ENCODE data around the gene COPS8. TPM values are rescaled to one million over a fixed set of nuclear protein-coding genes. Genes with fewer than 3 reads are reported as not detected.
A peak's percentile ranks its signal among the peaks of the same experiment; 100 is the strongest.

COPS8 gene
- total and polyA plus RNA-seq, 2 of the 4 experiments (the other 2 are of a cell fraction), result 47.0 to 64.9 TPM

DNA sequence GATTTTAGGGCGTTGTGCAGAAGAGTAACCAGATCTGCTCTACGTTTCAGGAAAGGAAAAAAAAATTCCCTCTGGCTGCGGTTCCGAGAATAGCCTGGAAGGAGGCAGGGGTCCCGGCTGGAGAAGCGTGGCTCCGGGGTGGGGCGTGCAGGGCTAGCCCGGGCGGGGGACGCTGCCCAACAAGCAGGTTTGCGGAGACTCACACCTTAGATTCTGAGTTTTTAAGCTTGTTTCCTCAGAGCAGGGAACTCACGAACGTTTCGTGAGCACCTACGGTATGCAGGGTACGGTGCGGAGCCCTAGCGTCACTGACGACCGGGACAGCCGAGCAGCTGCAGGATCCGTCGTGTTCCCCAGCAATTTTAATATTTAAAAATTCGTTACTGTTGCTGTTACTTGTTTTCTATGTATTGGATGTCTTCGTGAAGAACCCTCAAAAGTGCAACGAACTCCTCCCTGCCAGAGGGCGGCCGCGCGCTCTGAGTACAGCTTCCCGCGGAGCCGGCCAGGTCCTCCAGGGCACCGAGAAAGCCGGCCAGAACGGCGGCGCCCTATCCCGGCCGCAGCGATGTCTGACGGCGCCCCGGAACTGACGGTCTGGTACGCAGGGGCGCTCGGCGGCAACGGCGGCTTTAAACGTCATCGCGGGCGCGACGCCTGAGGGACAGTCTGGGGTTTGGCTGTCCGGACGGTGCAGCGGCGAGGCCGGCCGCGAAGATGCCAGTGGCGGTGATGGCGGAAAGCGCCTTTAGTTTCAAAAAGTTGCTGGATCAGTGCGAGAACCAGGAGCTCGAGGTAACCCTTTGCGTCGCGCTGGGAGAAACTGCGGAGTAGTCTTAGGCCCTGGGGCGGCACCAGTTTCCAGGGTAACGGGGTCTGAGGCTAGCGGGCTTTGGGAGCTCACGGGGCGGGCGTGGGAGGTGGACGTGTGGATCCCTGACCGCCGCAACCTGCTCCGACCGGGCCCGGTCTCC, at the start of gene COPS8 (continued):
- TF ChIP-seq, protein P1, sequence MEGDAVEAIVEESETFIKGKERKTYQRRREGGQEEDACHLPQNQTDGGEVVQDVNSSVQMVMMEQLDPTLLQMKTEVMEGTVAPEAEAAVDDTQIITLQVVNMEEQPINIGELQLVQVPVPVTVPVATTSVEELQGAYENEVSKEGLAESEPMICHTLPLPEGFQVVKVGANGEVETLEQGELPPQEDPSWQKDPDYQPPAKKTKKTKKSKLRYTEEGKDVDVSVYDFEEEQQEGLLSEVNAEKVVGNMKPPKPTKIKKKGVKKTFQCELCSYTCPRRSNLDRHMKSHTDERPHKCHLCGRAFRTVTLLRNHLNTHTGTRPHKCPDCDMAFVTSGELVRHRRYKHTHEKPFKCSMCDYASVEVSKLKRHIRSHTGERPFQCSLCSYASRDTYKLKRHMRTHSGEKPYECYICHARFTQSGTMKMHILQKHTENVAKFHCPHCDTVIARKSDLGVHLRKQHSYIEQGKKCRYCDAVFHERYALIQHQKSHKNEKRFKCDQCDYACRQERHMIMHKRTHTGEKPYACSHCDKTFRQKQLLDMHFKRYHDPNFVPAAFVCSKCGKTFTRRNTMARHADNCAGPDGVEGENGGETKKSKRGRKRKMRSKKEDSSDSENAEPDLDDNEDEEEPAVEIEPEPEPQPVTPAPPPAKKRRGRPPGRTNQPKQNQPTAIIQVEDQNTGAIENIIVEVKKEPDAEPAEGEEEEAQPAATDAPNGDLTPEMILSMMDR (conservative IDR thresholded peaks at IDR 0.05; ENCODE audit: low read depth, low read length), result peak; percentile 26
- TF ChIP-seq MAZ (IDR thresholded peaks at IDR 0.05; ENCODE audit: borderline replicate concordance, low read depth, low read length) (peak; percentile 83), MXI1 (IDR thresholded peaks at IDR 0.05; ENCODE audit: borderline replicate concordance, low read depth, low read length) (peak; percentile 81; the same call in 1 of the 2 replicates), RAD21 (IDR thresholded peaks at IDR 0.05; ENCODE audit: low read length) (no peak; the same call in 1 of the 2 replicates)
